KOPT-K1 (cell line): Measurements from ENCODE around the gene TMEM209.
"Not testable (repeated sequence)": the region's sequence is repeated elsewhere in the genome, so short reads cannot be mapped to it uniquely, and the experiment has no call there.

Source experiments
- H3K27ac ChIP-seq: fragments of 200-600 bp; sonication (generic); 2 replicates; pipeline ENCODE4 v1.5.1; 2016; ENCODE audit warnings: antibody characterized with exemption, mild to moderate bottlenecking, low read depth, low read length; ENCODE audit not compliant: poor library complexity, severe bottlenecking
- H3K36me3 ChIP-seq: fragments of 200-600 bp; sonication (generic); 2 replicates; pipeline ENCODE4 v1.5.1; 2017; ENCODE audit warnings: antibody characterized with exemption, mild to moderate bottlenecking, low read length, moderate library complexity; ENCODE audit not compliant: insufficient read depth
- H3K9me3 ChIP-seq: fragments of 200-600 bp; sonication (generic); 2 replicates; pipeline ENCODE4 v1.5.1; 2017; ENCODE audit warnings: antibody characterized with exemption, low read length, mild to moderate bottlenecking; ENCODE audit not compliant: insufficient read depth, poor library complexity, severe bottlenecking

Gene TMEM209

GRCh38 chr7:130134726-130135125 is 70.5 kb downstream of the TMEM209 start:
- no peak overlapping the region for H3K27ac ChIP-seq
- H3K36me3 ChIP-seq, result peaks cover 74% of the 10 kb centered on the region
- H3K9me3 ChIP-seq, result no peaks in the 10 kb centered on the region

DNA sequence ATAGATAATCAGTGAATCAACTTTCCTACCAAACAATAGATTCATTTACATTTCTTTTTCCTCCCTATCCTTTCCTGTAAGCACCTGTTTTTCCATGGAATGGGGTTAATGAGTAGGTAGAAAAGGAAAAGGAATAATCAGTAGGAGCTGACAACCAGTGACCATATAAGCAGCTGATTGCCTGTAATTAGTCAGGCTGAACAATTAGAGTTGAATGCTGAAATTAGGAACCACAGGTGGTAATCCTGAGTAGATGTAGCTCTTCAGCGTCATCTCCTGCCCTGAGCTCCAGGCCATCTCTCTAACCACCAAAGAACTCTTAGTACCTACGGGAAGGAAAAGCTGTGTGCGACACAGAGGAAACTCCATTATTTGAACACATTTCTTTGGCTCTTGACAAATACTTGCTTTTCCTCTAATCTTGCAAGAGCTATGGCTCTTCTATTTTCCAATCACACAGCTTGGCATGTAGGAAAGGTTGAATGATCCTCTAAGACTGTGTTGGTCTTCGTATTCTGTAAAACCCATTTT is 71.0 kb downstream of the TMEM209 start:
- H3K9me3 ChIP-seq, result no peaks in the 10 kb centered on the region
- H3K27ac ChIP-seq, result no peak overlapping the region
- H3K36me3 ChIP-seq, result peaks cover 74% of the 10 kb centered on the region

- no peak overlapping the region for H3K27ac ChIP-seq
- H3K36me3 ChIP-seq, result peaks cover 74% of the 10 kb centered on the region
- no peaks in the 10 kb centered on the region for H3K9me3 ChIP-seq
Measured at GRCh38 chr7:130133029-130133782, 72.0 kb downstream of the TMEM209 start.

- Histone ChIP-seq H3K9me3 (no peaks in the 10 kb centered on the region), H3K27ac (no peak overlapping the region), H3K36me3 (peaks cover 73% of the 10 kb centered on the region)
Measured at GRCh38 chr7:130131964-130132875, 73.0 kb downstream of the TMEM209 start.

DNA sequence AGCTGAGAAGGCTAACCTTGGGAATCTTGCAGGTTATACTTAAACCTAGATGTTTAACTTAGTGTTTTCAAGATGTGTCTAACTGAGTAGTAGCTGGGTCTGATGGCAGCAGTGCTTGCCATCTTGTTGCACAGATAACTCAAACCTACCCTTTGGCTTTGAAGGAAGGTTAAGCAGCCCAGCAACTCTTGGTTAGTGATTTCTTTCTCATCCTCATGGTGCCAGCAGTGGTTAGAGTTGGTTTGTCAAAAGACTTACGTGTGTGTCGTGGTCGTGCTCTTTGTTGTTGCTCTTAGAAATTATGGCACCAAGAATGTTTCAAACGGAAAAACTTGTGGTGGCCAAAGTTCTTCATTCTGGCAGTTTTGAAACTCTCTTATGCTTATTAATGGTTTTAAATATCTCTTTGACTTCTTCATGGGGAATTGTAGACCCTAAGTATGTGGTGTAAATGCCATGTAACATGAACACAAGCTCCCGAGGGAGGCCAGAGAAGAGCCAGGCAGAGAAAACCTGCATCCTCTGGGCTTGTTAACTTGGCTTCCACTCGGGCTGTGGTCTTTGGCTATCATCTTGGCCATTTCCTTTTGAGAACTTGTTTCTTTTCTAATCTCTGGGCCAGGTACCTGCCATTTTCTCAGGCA is 73.9 kb downstream of the TMEM209 start:
- no peak overlapping the region for H3K27ac ChIP-seq
- peaks cover 78% of the 10 kb centered on the region for H3K36me3 ChIP-seq
- H3K9me3 ChIP-seq, result no peaks in the 10 kb centered on the region

GRCh38 chr7:130129011-130129411 is 76.2 kb downstream of the TMEM209 start:
- H3K27ac ChIP-seq, result no peak overlapping the region
- peaks cover 77% of the 10 kb centered on the region for H3K36me3 ChIP-seq

DNA sequence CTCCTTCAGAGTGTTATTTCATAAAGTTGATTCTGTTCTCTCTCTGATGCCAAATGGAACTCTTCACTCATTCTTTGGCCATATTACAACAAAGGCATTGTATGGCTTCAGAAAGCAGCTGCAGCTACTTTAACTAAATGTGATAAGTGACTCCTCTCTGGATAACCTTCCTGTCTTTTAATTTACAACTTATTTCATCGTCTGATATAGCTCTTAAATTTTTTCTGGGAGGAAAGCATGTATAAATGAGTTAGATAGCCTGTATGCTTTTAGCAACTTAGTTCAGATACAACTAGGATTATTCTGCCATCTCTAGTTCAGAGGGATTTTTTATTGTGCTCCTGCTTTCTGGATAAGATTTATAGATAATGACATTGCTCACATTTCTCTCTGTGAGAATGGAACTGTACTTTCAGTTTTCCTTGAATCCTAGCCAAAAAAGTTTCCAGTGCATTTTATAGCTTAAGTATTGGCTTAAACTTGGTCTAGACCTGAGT is 77.3 kb downstream of the TMEM209 start:
- H3K36me3 ChIP-seq, result peaks cover 82% of the 10 kb centered on the region
- no peak overlapping the region for H3K27ac ChIP-seq

More at GRCh38 chr7:130129011-130129411, 76.2 kb downstream of the TMEM209 start:
- H3K9me3 ChIP-seq, result no peaks in the 10 kb centered on the region

GRCh38 chr7:130127404-130127803 is 77.8 kb downstream of the TMEM209 start:
- no peaks in the 10 kb centered on the region for H3K9me3 ChIP-seq
- peaks cover 82% of the 10 kb centered on the region for H3K36me3 ChIP-seq
- no peak overlapping the region for H3K27ac ChIP-seq

More for the DNA sequence above, 77.3 kb downstream of the TMEM209 start:
- H3K9me3 ChIP-seq, result no peaks in the 10 kb centered on the region

GRCh38 chr7:130126840-130127239 is 78.4 kb downstream of the TMEM209 start:
- H3K9me3 ChIP-seq, H3K27ac ChIP-seq: not testable (repeated sequence)
- H3K36me3 ChIP-seq, result peaks cover 82% of the 10 kb centered on the region

DNA sequence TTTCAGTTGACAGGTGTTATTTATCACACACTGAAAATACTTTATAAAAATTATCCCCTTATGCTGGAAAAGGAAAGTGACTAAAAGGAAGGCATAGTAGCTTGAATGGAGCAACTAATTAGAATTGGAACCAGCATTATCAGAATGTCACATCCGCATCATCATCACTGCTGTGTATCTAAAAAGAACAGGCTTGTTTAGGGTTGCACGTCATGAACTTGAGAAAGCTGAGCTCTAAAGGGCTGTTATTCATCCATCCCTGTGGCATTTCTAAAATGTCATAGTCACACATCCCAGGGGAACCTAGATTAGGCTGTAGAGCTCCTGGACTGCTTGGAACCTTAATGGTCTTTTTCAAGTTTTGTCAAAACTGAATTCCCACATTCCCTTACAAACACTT is 80.5 kb downstream of the TMEM209 start:
- Histone ChIP-seq H3K9me3 (no peaks in the 10 kb centered on the region), H3K27ac (no peak overlapping the region), H3K36me3 (peaks cover 76% of the 10 kb centered on the region)

DNA sequence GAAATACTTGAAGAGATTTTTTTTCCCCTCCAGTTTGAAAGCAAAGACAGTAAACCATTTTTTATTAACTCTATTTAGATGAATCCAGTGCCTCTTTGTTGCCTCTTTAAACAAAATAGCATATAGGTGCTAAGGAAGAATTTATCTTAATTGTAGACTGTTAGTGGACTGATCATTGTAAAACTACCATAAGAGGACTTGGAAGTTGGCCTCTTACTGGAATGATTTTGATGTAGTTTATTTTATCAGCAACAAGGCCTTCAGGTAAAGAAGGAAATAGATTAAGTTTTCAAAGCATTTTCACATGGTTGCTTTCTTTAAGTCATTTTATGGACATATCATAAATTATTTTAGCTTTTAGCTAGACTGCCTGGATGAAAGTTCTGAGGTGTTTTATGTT is 81.7 kb downstream of the TMEM209 start:
- peaks cover 69% of the 10 kb centered on the region for H3K36me3 ChIP-seq
- no peak overlapping the region for H3K27ac ChIP-seq
- no peaks in the 10 kb centered on the region for H3K9me3 ChIP-seq

DNA sequence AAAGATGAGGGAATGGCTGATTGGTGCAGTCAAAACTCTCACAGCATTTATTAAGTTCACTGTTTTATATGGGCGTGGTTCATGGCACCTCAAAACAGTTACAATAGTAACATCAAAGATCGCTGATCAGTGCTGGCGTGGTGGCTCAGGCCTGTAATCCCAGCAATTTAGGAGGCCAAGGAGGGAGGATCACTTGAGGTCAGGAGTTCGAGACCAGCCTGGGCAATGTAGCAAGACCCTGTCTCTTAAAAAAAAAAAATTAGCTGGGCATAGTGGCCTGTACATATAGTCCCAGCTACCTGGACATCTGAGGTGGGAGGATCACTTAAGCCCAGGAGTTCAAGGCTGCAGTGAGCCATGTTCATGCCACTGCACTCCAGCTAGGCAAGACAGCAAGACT is 86.4 kb downstream of the TMEM209 start:
- H3K36me3 ChIP-seq, result peaks cover 37% of the 10 kb centered on the region
- H3K9me3 ChIP-seq, result no peaks in the 10 kb centered on the region
- H3K27ac ChIP-seq, result no peak overlapping the region

GRCh38 chr7:130118294-130118693 is 86.9 kb downstream of the TMEM209 start:
- Histone ChIP-seq H3K9me3 (no peaks in the 10 kb centered on the region), H3K27ac (no peak overlapping the region), H3K36me3 (peaks cover 32% of the 10 kb centered on the region)

- Histone ChIP-seq H3K9me3 (no peaks in the 10 kb centered on the region), H3K27ac (no peak overlapping the region), H3K36me3 (peaks cover 6% of the 10 kb centered on the region; the same call in 1 of the 2 replicates)
Measured at GRCh38 chr7:130114776-130115175, 90.4 kb downstream of the TMEM209 start.
